IMR-90 (cell line): ENCODE data around the gene NANOS1. TPM values are rescaled to one million over a fixed set of nuclear protein-coding genes. Genes with fewer than 3 reads are reported as not detected.

Experiments used
- ATAC-seq: fragments of 200-7000 bp; cut with Tn5 transposase; 2 replicates; pipeline ENCODE4 v1.9.1; 2020; ENCODE audit warnings: low read depth, mild to moderate bottlenecking, moderate library complexity
- BruUV-seq: library from RNA; stranded (reverse); fragments of 400-500 nt; replicated peaks from 2 replicates; lab custom pipeline; 2021; lab: Mats Ljungman, UMichigan
- CTCF ChIA-PET: fragments of 300-600 bp; formaldehyde crosslinking; extraction: SDS; loops from one replicate; lab custom pipeline; 2021; ENCODE audit warnings: antibody characterized with exemption; lab: Yijun Ruan, JAX
- POLR2A ChIA-PET: fragments of 300-600 bp; sonication (Branson Sonifier 250); formaldehyde crosslinking; loops from one replicate; lab custom pipeline; 2022; ENCODE audit warnings: antibody characterized with exemption; ENCODE audit not compliant: unreplicated experiment; lab: Charles Lee
- DNase-seq: peaks from one replicate; pipeline ENCODE4 v3.0.0; 2013
- H2AFZ ChIP-seq: replicated peaks from 2 replicates; pipeline ENCODE3; 2013; ENCODE audit warnings: low read length, mild to moderate bottlenecking; ENCODE audit not compliant: poor library complexity
- H2AK5ac ChIP-seq: 2 replicates; pipeline ENCODE4 v1.6.1; 2013; ENCODE audit warnings: low read depth, low read length, inconsistent platforms
- H2AK9ac ChIP-seq: replicated peaks from 2 replicates; pipeline ENCODE3; 2013; ENCODE audit warnings: mild to moderate bottlenecking, low read depth, low read length, moderate library complexity; ENCODE audit not compliant: poor library complexity
- H2BK120ac ChIP-seq: 2 replicates; pipeline ENCODE4 v1.6.1; 2013; ENCODE audit warnings: low read depth, low read length, inconsistent platforms
- H2BK15ac ChIP-seq: 3 replicates; pipeline ENCODE4 v1.6.1; 2013; ENCODE audit warnings: low read depth, low read length, inconsistent platforms
- H2BK20ac ChIP-seq: 2 replicates; pipeline ENCODE4 v1.6.1; 2013; ENCODE audit warnings: low read depth, mild to moderate bottlenecking, inconsistent platforms, low read length, moderate library complexity
- H2BK5ac ChIP-seq: 2 replicates; pipeline ENCODE4 v1.6.1; 2013; ENCODE audit warnings: mild to moderate bottlenecking, low read depth, low read length, inconsistent platforms; ENCODE audit not compliant: poor library complexity, severe bottlenecking
- H3K14ac ChIP-seq: replicated peaks from 2 replicates; pipeline ENCODE4 v1.6.1; 2013; ENCODE audit warnings: low read depth, low read length, inconsistent platforms
- H3K18ac ChIP-seq: 2 replicates; pipeline ENCODE4 v1.6.1; 2013; ENCODE audit warnings: low read depth, low read length, control low read depth
- H3K23ac ChIP-seq: 2 replicates; pipeline ENCODE4 v1.6.1; 2013; ENCODE audit warnings: low read depth, low read length, inconsistent platforms
- H3K27ac ChIP-seq: 2 replicates; pipeline ENCODE4 v1.5.1; 2013; ENCODE audit warnings: mild to moderate bottlenecking, control low read depth, low read length; ENCODE audit not compliant: insufficient read depth
- H3K27me3 ChIP-seq: 2 replicates; pipeline ENCODE4 v1.6.1; 2013; ENCODE audit warnings: low read length; ENCODE audit not compliant: control insufficient read depth, insufficient read depth
- H3K36me3 ChIP-seq: 2 replicates; pipeline ENCODE4 v1.6.1; 2013; ENCODE audit warnings: low read length, mixed read lengths; ENCODE audit not compliant: control insufficient read depth, insufficient read depth
- H3K4ac ChIP-seq: 2 replicates; pipeline ENCODE4 v1.6.1; 2013; ENCODE audit warnings: low read depth, low read length, inconsistent platforms
- H3K4me1 ChIP-seq: 2 replicates; pipeline ENCODE4 v1.6.1; 2013; ENCODE audit warnings: low read length, mixed read lengths; ENCODE audit not compliant: control insufficient read depth, insufficient read depth
- H3K4me2 ChIP-seq: 2 replicates; pipeline ENCODE4 v1.6.1; 2013; ENCODE audit warnings: low read depth, mild to moderate bottlenecking, control low read depth, low read length, moderate library complexity
- H3K4me3 ChIP-seq: 2 replicates; pipeline ENCODE4 v1.5.1; 2013; ENCODE audit warnings: low read depth, mild to moderate bottlenecking, control low read depth, low read length, moderate library complexity; ENCODE audit not compliant: insufficient read depth
- H3K56ac ChIP-seq: 2 replicates; pipeline ENCODE4 v1.6.1; 2013; ENCODE audit warnings: low read length, inconsistent platforms; ENCODE audit not compliant: insufficient read depth; ENCODE audit errors: extremely low read depth
- H3K79me1 ChIP-seq, 2 experiments: 2 replicates each; pipeline ENCODE4 v1.6.1; 2013; ENCODE audit warnings: low read length in 2 of 2, inconsistent platforms in 1 of 2, low read depth in 1 of 2
- H3K9ac ChIP-seq: 2 replicates; pipeline ENCODE4 v1.6.1; 2013; ENCODE audit warnings: low read depth, low read length, control low read depth
- H3K9me1 ChIP-seq: 2 replicates; pipeline ENCODE4 v1.6.1; 2013; ENCODE audit warnings: low read length, inconsistent platforms; ENCODE audit not compliant: insufficient read depth
- H3K9me3 ChIP-seq: 2 replicates; pipeline ENCODE4 v1.6.1; 2013; ENCODE audit warnings: low read length; ENCODE audit not compliant: control insufficient read depth, insufficient read depth
- H4K20me1 ChIP-seq: 2 replicates; pipeline ENCODE4 v1.6.1; 2013; ENCODE audit warnings: low read length, inconsistent platforms; ENCODE audit not compliant: insufficient read depth
- H4K5ac ChIP-seq: 2 replicates; pipeline ENCODE4 v1.6.1; 2013; ENCODE audit warnings: mild to moderate bottlenecking, low read depth, low read length, control low read depth
- H4K8ac ChIP-seq, 2 experiments: 2 replicates each; pipeline ENCODE4 v1.6.1; 2013; ENCODE audit warnings: low read depth in 2 of 2, low read length in 2 of 2, control low read depth in 1 of 2, inconsistent platforms in 1 of 2
- H4K91ac ChIP-seq: 2 replicates; pipeline ENCODE4 v1.6.1; 2013; ENCODE audit warnings: low read depth, low read length, inconsistent platforms; ENCODE audit not compliant: insufficient read depth
- CEBPB ChIP-seq: IDR thresholded peaks from 2 replicates; pipeline ENCODE4 v1.6.1; 2012; ENCODE audit warnings: low read depth, low read length, improper control_type of control experiment
- CHD1 ChIP-seq: IDR thresholded peaks from 2 replicates; pipeline ENCODE4 v1.6.1; 2012; ENCODE audit warnings: low read depth, low read length, improper control_type of control experiment
- MAZ ChIP-seq: IDR thresholded peaks from 2 replicates; pipeline ENCODE4 v1.6.1; 2012; ENCODE audit warnings: low read depth, mild to moderate bottlenecking, low read length, improper control_type of control experiment, moderate library complexity, borderline replicate concordance
- RFX5 ChIP-seq: IDR thresholded peaks from 2 replicates; pipeline ENCODE4 v1.8.0; 2012; ENCODE audit warnings: low read depth, mild to moderate bottlenecking, low read length, moderate library complexity
- WGBS, 2 experiments: methylation state at CpG; one replicate each; pipeline versions ENCODE4 v1.1.5 to v1.1.7; 2013; ENCODE audit warnings: missing lambda C conversion rate in 2 of 2; ENCODE audit not compliant: insufficient read length in 1 of 2; ENCODE audit errors: extremely low coverage in 2 of 2; 5-methylcytosine and 5-hydroxymethylcytosine counted together
- dilution Hi-C: fragments of 300-500 bp; cut with HindIII; formaldehyde crosslinking; loops from one replicate; pipeline ENCODE4 v1.14.3; 2018; ENCODE audit warnings: low sequenced_read_pairs; ENCODE audit not compliant: unreplicated experiment
- in situ Hi-C: fragments of 300-500 bp; cut with MboI; formaldehyde crosslinking; loops from 3 replicates; pipeline ENCODE4 v1.14.3; 2019; ENCODE audit warnings: low sequenced_read_pairs, inconsistent platforms, mixed read lengths
- intact Hi-C: fragments of 100-400 bp; cut with micrococcal nuclease; formaldehyde crosslinking; loops from 2 replicates; pipeline ENCODE4 v1.10.0; 2022
- polyA plus RNA-seq, 3 experiments: library from polyadenylated mRNA; depleted of rRNA; stranded (reverse); fragments of >200 nt; gene quantifications; 2 replicates each; pipeline ENCODE4 v1.2.3, GENCODE V29; 2012; ENCODE audit warnings: low replicate concordance in 1 of 3
- total RNA-seq: library from RNA; depleted of rRNA; stranded (reverse); fragments of >200 nt; gene quantifications from 2 replicates; pipeline ENCODE4 v1.2.3, GENCODE V29; 2012

The NANOS1 gene
- total and polyA plus RNA-seq, 2 of the 4 experiments (the other 2 are of a cell fraction): under 0.01 to 0.12 TPM

DNA sequence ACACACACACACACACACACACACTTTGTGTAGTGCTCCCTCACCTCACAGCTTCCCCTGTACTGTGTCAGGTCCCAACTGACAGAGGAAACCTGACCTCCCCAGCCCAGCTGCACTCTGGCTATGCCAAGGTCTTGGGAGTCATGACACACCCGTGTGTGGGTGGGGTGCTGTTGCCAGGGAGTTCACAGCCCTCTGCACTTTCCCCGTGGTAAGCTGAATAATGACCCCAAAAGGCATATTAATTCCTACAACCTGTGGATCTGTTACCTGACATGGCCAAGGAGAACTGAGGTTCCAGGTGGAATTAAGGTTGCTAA lies 8.9 kb upstream of the NANOS1 start:
- ATAC-seq (no peak), DNase-seq (peak; percentile 24)
- no peak overlapping the region for H2BK15ac ChIP-seq
- dilution Hi-C loops (no loop called here), in situ Hi-C loops (loop anchor here (10.0 kb wide), 1 partner anchor 266 kb away; the partner anchor contains the start of gene CACUL1), intact Hi-C loops (loop anchor here (10.0 kb wide), 1 partner anchor 296 kb away; no protein-coding TSS in a partner anchor)
- no peak overlapping the region for H3K4ac ChIP-seq
- no peak overlapping the region for H3K56ac ChIP-seq
- H4K20me1 ChIP-seq: peaks cover 12% of the 10 kb centered on the region; the same call in 1 of the 2 replicates
- ChIA-PET POLR2A (no interaction called here), CTCF (no interaction called here)
- no peak overlapping the region for H2AK5ac ChIP-seq
- no peak overlapping the region for H3K9ac ChIP-seq
- no CpG with 5 or more reads among the region's 2 CpGs for WGBS, 2 experiments
- no peak overlapping the region for H3K18ac ChIP-seq
- H2BK5ac ChIP-seq: no peak overlapping the region
- H4K5ac ChIP-seq: no peak overlapping the region
- H4K8ac ChIP-seq: no peak overlapping the region
- H2BK20ac ChIP-seq: no peak overlapping the region
- H2BK120ac ChIP-seq: no peak overlapping the region
- no peak overlapping the region for H3K27ac ChIP-seq
- H3K23ac ChIP-seq: no peak overlapping the region
- H3K79me1 ChIP-seq: no peaks in the 10 kb centered on the region
- no peak overlapping the region for H2AFZ ChIP-seq
- no peak overlapping the region for H3K4me2 ChIP-seq
- peak overlapping the region; percentile 24 for H2AK9ac ChIP-seq
- BruUV-seq: no TSS peak
- no peak for TF ChIP-seq MAZ
- TF ChIP-seq CEBPB: no peak
- no peak for TF ChIP-seq RFX5
- no peak for TF ChIP-seq CHD1
- H3K14ac ChIP-seq: no peak overlapping the region
- no peak overlapping the region for H4K91ac ChIP-seq
- peaks cover 10% of the 10 kb centered on the region; the same call in 1 of the 2 replicates for H3K9me1 ChIP-seq
- peaks cover 2% of the 10 kb centered on the region; the same call in 1 of the 2 replicates for H3K9me3 ChIP-seq
- no peaks in the 10 kb centered on the region for H3K36me3 ChIP-seq
- H3K27me3 ChIP-seq: peaks cover 21% of the 10 kb centered on the region
- H3K4me1 ChIP-seq: peaks cover 16% of the 10 kb centered on the region
- H3K4me3 ChIP-seq: no peak overlapping the region
